Activated T-helper 1 cell treated with anti-CD3 and anti-CD28 coated beads, Interleukin-12 subunit alpha, Interleukin-12 subunit beta, Interleukin-2, Interleukin-4 antibody, amounts not matched to agents 30 ng/mL and 10 ng/mL and 1 ng/mL, durations not matched to agents 14 hours and 24 hours and 36 hours (primary cell): Measurements from ENCODE around the gene KCNB1. TPM values are rescaled to one million over a fixed set of nuclear protein-coding genes. Genes with fewer than 3 reads are reported as not detected.

Experiments used
- DNase-seq: peaks from one replicate; pipeline ENCODE4 v3.0.0; 2021; ENCODE audit warnings: low spot score
- H3K27ac Mint-ChIP-seq: one replicate; pipeline ENCODE4 v1.8.0; 2021; ENCODE audit warnings: mild to moderate bottlenecking, mixed read lengths
- H3K27me3 Mint-ChIP-seq: one replicate; pipeline ENCODE4 v1.8.0; 2022; ENCODE audit warnings: mild to moderate bottlenecking, moderate library complexity, mixed read lengths; ENCODE audit not compliant: insufficient read depth
- H3K36me3 Mint-ChIP-seq: one replicate; pipeline ENCODE4 v1.8.0; 2021; ENCODE audit warnings: low read depth, mixed read lengths
- H3K4me1 Mint-ChIP-seq: one replicate; pipeline ENCODE4 v1.8.0; 2021; ENCODE audit warnings: low read depth, mixed read lengths
- H3K4me3 Mint-ChIP-seq: one replicate; pipeline ENCODE4 v1.8.0; 2021; ENCODE audit warnings: mild to moderate bottlenecking, moderate library complexity, mixed read lengths
- H3K9me3 Mint-ChIP-seq: one replicate; pipeline ENCODE4 v1.8.0; 2021; ENCODE audit warnings: mixed read lengths
- intact Hi-C: fragments of 100-400 bp; cut with micrococcal nuclease; formaldehyde crosslinking; loops from one replicate; pipeline ENCODE4 v1.15.1; 2024
- total RNA-seq: library from RNA; stranded (reverse); gene quantifications from 2 replicates; pipeline ENCODE4 v1.2.3, GENCODE V29; 2022

Gene KCNB1
- total RNA-seq, 1 donor from 2014 or later: 0.08 TPM

DNA sequence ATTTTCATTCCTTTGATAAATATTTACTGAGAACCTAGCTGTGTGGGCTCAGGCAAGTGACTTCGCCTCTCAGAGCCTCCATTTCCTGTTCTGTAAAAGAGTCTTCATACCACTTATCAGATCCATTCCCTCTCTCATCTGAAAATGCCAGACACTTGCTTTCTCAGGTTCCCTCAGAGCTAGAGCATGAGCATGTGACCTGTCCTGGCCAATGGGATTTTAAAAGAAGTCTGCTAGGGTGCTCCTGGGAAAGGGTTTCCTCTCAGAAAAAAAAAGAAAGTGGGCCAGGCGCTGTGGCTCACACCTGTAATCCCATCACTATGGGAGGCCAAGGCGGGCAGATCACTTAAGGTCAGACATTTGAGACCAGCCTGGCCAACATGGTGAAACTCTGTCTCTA lies 5.3 kb downstream of the KCNB1 start:
- H3K36me3 Mint-ChIP-seq: no peaks in the 10 kb centered on the region
- no peak overlapping the region for H3K4me3 Mint-ChIP-seq
- intact Hi-C loops: no loop called here
- no peak overlapping the region for H3K27ac Mint-ChIP-seq
- DNase-seq: no peak
- H3K9me3 Mint-ChIP-seq: no peaks in the 10 kb centered on the region
- H3K27me3 Mint-ChIP-seq: peaks cover 41% of the 10 kb centered on the region
- H3K4me1 Mint-ChIP-seq: no peaks in the 10 kb centered on the region

DNA sequence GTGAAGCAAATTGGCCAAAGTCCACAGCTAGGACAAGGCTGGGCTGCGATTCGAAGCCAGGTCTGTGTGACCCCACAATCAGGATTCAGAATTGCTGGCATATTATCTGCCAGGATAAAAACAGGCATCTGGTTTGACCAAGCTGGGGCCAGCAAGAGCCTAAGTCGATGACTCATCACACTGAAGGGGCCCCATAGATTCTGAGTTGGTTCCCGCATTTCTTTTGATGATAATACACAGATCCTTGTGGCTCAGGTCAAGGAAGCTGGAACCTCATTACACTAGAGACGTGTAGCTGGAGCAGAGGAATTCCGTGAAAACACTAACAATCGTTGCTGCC lies 6.5 kb downstream of the KCNB1 start:
- Mint-ChIP-seq H3K27me3 (peaks cover 35% of the 10 kb centered on the region), H3K4me1 (no peaks in the 10 kb centered on the region), H3K9me3 (no peaks in the 10 kb centered on the region), H3K4me3 (no peak overlapping the region), H3K27ac (no peak overlapping the region), H3K36me3 (no peaks in the 10 kb centered on the region)
- no peak for DNase-seq
- intact Hi-C loops: no loop called here

DNA sequence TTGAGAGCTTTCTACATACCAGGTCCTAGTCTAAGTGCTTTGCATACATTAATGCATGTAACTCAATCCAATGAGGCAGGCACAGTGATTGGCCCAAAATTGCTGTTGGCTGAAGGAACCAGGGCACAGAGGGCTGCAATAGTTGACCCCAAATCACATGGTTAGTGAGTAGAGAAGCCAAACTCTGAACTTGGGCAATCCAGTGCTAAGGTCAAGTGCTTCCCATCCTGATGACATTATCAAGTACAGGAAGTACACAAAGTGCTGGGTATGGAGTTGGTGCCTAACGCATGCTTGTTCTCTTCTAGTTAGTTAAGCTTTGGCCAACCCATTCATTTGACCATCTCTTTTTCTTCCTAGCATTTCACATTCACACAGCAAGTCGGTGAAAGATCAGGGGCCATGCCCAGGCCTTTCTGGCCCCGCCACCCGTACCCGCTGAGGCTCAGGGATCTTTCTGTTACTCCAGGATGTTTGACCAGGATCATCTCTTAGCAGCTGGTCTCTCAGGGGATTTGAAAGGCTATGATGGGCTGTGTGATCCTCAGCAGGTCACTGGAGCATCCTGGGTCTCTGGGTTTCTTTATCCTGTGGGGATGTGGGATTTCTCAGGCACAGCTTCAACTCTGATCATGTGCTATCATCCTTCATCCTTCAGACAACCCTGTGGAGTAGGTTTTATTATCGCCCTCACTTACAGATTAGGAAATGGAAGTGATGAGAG lies 7.0 kb downstream of the KCNB1 start:
- H3K9me3 Mint-ChIP-seq: no peaks in the 10 kb centered on the region
- intact Hi-C loops: no loop called here
- no peaks in the 10 kb centered on the region for H3K36me3 Mint-ChIP-seq
- H3K27me3 Mint-ChIP-seq: peaks cover 33% of the 10 kb centered on the region
- DNase-seq: no peak
- H3K4me1 Mint-ChIP-seq: no peaks in the 10 kb centered on the region
- no peak overlapping the region for H3K4me3 Mint-ChIP-seq
- no peak overlapping the region for H3K27ac Mint-ChIP-seq

DNA sequence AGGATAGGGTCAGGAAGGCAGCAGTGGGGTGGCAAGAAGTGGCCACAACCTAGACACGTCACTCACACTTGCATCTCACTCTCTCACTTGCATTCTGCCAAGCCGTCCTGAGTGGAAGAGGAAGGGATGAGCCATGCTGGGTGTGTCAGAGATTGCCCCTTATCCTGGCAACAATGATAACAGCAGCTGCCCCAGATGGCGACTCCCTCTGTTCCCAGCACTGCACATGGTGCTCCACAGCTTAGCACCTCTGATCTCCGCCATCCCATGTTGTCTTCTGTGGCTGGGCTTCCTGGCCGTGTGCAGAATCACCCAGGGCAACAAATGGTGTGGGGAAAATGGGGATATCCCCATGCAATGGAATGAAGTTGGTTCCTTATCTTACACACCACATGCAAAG lies 11.1 kb downstream of the KCNB1 start:
- H3K4me3 Mint-ChIP-seq: no peak overlapping the region
- H3K27ac Mint-ChIP-seq: no peak overlapping the region
- peaks cover 22% of the 10 kb centered on the region for H3K27me3 Mint-ChIP-seq

DNA sequence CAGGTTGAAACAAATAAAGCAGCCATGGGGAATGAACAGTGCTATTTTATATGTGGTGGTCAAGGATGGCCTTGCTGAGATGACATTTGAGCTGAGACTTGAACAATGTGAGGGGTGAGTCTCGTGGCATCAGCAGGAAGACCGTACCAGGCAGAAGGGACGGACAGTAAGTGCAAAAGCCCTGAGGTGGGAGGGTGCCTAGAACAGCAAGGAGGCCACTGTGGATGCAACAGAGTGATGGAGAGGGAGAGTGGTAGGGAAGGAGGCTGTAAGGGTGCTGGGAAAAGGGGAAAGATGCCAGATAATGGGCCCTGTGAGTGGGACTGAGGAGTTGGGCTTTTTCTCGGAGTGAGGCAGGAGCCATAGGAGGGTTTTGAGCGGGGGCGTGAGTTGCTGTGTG lies 11.5 kb downstream of the KCNB1 start:
- no peaks in the 10 kb centered on the region for H3K36me3 Mint-ChIP-seq
- H3K27ac Mint-ChIP-seq: no peak overlapping the region
- H3K9me3 Mint-ChIP-seq: no peaks in the 10 kb centered on the region
- intact Hi-C loops: no loop called here
- H3K4me1 Mint-ChIP-seq: peaks cover 6% of the 10 kb centered on the region
- no peak for DNase-seq
- peaks cover 21% of the 10 kb centered on the region for H3K27me3 Mint-ChIP-seq
- no peak overlapping the region for H3K4me3 Mint-ChIP-seq

More for the DNA sequence above, 11.1 kb downstream of the KCNB1 start:
- Mint-ChIP-seq H3K36me3 (no peaks in the 10 kb centered on the region), H3K9me3 (no peaks in the 10 kb centered on the region), H3K4me1 (peaks cover 6% of the 10 kb centered on the region)
- no peak for DNase-seq
- intact Hi-C loops: no loop called here

DNA sequence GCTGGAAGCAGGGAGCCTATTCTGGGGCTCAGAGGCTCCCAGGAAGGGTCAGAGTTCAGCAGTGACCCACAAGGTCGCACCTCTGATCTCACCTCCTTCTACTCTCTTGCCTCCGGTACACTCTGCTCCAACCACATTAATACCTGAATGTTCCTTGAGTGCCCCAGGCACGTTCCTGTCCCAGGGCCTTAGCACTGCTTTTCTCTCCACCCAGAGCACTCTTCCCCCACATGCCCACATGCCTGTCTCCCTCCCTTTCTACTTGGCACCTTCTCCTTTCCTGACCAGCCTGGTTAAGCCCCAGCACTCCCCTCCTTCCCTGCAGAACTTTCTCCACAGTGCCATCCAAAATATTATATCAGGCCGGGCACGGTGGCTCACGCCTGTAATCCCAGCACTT lies 13.4 kb downstream of the KCNB1 start:
- Mint-ChIP-seq H3K36me3 (no peaks in the 10 kb centered on the region), H3K4me1 (peaks cover 6% of the 10 kb centered on the region), H3K9me3 (no peaks in the 10 kb centered on the region), H3K4me3 (no peak overlapping the region), H3K27me3 (peaks cover 12% of the 10 kb centered on the region), H3K27ac (no peak overlapping the region)
- no peak for DNase-seq
- intact Hi-C loops: no loop called here

DNA sequence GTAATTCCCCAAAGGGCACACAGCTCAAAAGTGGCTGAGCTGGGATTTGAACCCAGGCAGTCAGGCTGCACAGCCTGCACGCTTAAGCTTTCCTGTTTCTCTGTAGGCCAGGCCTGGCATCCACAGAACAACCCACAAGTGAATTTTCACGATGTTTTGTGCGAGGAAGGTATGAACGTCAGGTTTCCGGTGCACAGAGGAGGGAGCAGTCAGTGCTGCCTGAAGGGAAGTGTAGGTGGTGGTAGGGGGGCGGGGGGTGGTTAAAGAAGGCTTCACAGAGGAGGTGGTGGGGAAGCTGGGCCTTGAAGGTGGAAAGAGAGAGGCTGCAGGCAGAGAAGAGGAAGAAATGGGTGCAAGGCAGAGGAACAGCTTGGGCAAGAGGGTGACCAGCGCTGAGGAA lies 14.1 kb downstream of the KCNB1 start:
- intact Hi-C loops: no loop called here
- Mint-ChIP-seq H3K36me3 (no peaks in the 10 kb centered on the region), H3K4me3 (no peak overlapping the region), H3K27ac (no peak overlapping the region), H3K27me3 (peaks cover 11% of the 10 kb centered on the region), H3K4me1 (peaks cover 6% of the 10 kb centered on the region), H3K9me3 (no peaks in the 10 kb centered on the region)
- no peak for DNase-seq

DNA sequence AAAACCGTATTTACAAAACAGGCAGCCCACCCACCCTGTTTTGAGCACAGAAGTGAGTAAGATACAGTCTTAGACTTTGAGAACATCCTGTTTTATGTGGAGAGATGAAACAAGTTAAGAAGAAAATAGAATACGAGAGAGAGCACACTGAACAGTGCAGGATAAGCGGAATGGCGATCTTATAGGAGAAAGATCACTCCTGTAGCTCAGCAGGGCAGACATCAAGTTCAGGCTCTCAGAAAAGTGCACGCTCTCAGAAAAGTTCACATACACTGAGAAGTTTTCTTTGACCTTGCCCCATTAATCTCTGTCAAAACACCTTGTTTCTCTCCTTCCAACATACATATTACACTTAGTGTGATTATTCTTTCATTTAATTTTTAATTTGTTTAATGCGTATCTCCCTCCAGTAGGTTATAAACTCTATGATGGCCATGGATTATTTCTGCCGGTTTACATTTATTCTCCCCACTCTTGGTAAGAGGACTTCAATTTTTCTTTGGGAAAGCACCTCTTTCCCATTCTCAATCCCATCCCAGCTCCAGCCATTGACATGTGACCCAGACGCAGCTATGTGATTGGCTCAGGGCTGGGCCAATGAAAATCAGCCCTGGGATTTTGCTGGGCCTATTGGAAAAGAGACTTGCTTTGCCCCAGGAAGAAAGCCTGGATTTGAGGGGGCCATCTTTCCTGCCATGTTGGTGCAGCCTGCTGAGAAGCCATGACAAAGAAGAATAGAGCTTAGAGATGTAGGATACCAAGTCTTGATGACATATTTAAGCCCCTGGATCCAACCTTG lies 16.2 kb downstream of the KCNB1 start:
- H3K4me3 Mint-ChIP-seq: no peak overlapping the region
- intact Hi-C loops: no loop called here
- H3K27ac Mint-ChIP-seq: no peak overlapping the region
- peaks cover 6% of the 10 kb centered on the region for H3K4me1 Mint-ChIP-seq
- H3K36me3 Mint-ChIP-seq: no peaks in the 10 kb centered on the region
- DNase-seq: no peak
- no peaks in the 10 kb centered on the region for H3K9me3 Mint-ChIP-seq
- H3K27me3 Mint-ChIP-seq: peaks cover 17% of the 10 kb centered on the region

DNA sequence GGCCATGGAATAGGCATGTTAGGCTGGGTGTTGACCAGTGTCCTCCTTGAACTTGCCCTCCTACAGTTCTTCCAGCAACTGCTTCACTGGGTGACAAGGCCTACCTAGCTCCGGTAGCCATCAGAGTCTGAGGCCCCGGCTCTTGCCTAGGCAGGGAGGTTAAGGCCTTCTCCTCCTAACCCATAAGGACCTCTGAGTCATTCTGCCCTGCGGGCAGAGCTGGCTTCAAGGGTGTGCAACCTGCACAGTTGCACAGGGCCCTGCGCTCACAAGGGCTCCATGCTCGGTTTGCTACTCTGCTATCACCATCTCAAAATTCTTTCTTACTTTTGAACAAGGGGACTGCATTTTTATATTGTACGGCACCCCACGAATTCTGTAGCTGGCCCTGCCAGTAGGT lies 17.9 kb downstream of the KCNB1 start:
- H3K27ac Mint-ChIP-seq: no peak overlapping the region

DNA sequence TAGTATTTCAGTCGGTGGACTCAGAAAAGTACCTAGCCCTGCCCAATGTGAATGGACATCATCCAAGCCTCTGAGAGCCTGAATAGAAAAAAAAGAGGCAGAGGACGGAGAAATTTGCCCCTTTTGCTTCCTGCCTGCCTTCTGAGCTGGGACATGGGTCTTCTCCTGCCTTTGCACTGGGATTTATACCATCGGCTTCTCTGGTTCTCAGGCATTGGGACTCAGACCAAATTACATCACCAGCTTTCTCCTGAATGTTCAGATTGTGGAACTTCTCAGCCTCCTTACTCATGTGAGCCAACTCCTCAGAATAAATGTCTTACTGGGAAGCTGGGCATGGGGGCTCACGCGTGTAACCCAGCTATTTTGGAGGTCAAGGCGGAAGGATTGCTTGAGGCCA lies 19.8 kb downstream of the KCNB1 start:
- intact Hi-C loops: no loop called here
- no peak for DNase-seq
- H3K27me3 Mint-ChIP-seq: peaks cover 21% of the 10 kb centered on the region
- no peak overlapping the region for H3K27ac Mint-ChIP-seq
- H3K9me3 Mint-ChIP-seq: no peaks in the 10 kb centered on the region
- no peaks in the 10 kb centered on the region for H3K36me3 Mint-ChIP-seq
- H3K4me1 Mint-ChIP-seq: no peaks in the 10 kb centered on the region
- H3K4me3 Mint-ChIP-seq: no peak overlapping the region

More for the DNA sequence above, 17.9 kb downstream of the KCNB1 start:
- H3K9me3 Mint-ChIP-seq: no peaks in the 10 kb centered on the region
- peaks cover 6% of the 10 kb centered on the region for H3K4me1 Mint-ChIP-seq
- H3K27me3 Mint-ChIP-seq: peaks cover 16% of the 10 kb centered on the region
- no peak for DNase-seq
- H3K4me3 Mint-ChIP-seq: no peak overlapping the region
- intact Hi-C loops: no loop called here
- no peaks in the 10 kb centered on the region for H3K36me3 Mint-ChIP-seq

DNA sequence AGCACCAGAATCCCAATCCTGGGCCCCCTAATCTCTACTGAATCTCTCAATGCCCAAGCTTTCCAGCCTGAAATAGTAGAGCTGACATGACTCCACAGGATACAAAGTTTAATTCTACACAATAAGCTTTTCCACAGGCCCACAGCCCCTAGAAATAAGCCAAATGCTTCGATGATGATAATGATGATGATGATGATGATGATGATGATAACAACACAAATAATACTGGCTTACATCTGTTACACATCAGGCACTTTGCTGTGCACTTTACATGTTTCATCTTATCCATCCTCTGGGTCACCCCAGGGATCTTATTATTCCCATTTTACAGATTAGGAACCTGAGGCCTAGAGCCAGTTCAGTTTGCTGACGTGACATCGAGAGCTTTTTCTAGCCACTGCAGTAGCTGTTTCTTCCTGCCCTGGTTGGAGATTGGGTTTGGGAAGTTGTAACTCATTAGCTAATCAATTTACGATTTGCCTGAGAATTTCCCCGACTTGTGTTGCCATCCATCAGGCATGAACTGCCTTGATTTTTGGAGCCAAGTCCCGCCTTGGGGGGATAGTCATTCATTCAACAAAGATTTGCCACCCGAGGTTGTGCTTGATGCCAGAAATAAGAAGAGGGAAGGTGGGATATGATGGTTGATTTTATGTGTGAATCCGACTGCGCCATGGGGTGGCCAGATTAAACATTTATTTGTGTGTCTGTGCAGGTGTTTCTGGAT lies 20.4 kb downstream of the KCNB1 start:
- Mint-ChIP-seq H3K36me3 (no peaks in the 10 kb centered on the region), H3K4me1 (no peaks in the 10 kb centered on the region), H3K27ac (no peak overlapping the region), H3K27me3 (peaks cover 21% of the 10 kb centered on the region), H3K9me3 (no peaks in the 10 kb centered on the region), H3K4me3 (no peak overlapping the region)
- no peak for DNase-seq
- intact Hi-C loops: no loop called here

DNA sequence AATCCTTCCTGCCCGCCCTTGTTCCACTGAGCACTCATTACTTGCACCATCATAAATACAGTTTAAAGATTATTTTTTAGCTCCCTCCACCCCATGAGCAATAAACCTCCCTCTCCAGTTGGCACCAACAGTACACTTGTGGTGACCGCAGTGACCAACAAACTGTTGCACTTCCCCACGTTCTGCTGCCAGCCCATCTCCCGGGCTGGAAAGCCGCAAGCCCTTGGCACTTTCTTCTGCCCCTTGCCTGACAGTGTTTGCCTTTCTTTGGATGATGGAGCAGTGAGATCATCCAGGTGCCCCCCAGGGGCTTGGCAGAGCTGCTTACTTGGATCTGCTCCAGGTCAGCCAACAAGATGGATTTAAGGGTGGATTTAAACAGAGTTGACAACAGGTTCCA lies 21.6 kb downstream of the KCNB1 start:
- H3K36me3 Mint-ChIP-seq: no peaks in the 10 kb centered on the region
- H3K27ac Mint-ChIP-seq: peak overlapping the region; percentile 7
- H3K4me3 Mint-ChIP-seq: no peak overlapping the region
- no peaks in the 10 kb centered on the region for H3K4me1 Mint-ChIP-seq
- H3K27me3 Mint-ChIP-seq: peaks cover 21% of the 10 kb centered on the region
- H3K9me3 Mint-ChIP-seq: no peaks in the 10 kb centered on the region
- intact Hi-C loops: no loop called here
- no peak for DNase-seq

DNA sequence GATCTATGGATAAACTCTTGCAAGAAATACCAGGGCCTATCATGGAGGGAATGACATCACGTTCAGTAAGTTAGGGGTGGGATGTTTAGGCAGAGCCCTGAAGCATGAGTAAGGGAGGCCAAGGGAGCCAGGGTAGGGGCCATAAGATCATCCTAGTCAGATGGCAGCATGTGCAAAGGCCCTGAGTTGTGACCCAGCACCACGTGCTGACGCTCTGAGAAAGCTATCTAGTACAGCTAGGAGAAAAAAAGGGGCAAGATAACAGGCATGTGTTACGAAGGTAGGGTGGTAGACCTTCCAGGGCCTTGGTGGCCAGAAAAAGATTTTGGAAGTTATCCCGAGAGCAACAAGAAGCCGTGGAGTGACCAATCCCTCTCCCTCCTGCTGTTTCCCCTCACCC lies 22.3 kb downstream of the KCNB1 start:
- Mint-ChIP-seq H3K27ac (no peak overlapping the region), H3K9me3 (no peaks in the 10 kb centered on the region), H3K27me3 (peaks cover 19% of the 10 kb centered on the region), H3K4me1 (no peaks in the 10 kb centered on the region), H3K36me3 (no peaks in the 10 kb centered on the region), H3K4me3 (no peak overlapping the region)
- intact Hi-C loops: no loop called here
- DNase-seq: no peak
